DOHH2 (cell line): ENCODE results near the gene ANKRD1.
A peak's percentile ranks its signal among the peaks of the same experiment; 100 is the strongest.
"Not testable (repeated sequence)": the region's sequence is repeated elsewhere in the genome, so short reads cannot be mapped to it uniquely, and the experiment has no call there.

Source experiments
- H3F3A ChIP-seq: fragments of 200-600 bp; sonication (generic), shearing (Covaris generic); 2 replicates; pipeline ENCODE4 v1.6.0; 2016; ENCODE audit warnings: antibody characterized with exemption, mild to moderate bottlenecking; ENCODE audit not compliant: control insufficient read depth, insufficient read depth
- H3K27ac ChIP-seq: fragments of 200-600 bp; sonication (generic); 2 replicates; pipeline ENCODE4 v1.5.1; 2014; ENCODE audit warnings: low read depth, mild to moderate bottlenecking, low read length, moderate library complexity
- H3K27me3 ChIP-seq: fragments of 200-600 bp; sonication (generic); 2 replicates; pipeline ENCODE4 v1.6.1; 2014; ENCODE audit warnings: mild to moderate bottlenecking, low read length, mixed read lengths; ENCODE audit not compliant: control insufficient read depth
- H3K36me3 ChIP-seq: fragments of 200-600 bp; sonication (generic); 2 replicates; pipeline ENCODE4 v1.6.1; 2014; ENCODE audit warnings: mild to moderate bottlenecking, low read length, moderate library complexity, mixed read lengths; ENCODE audit not compliant: control insufficient read depth
- H3K4me1 ChIP-seq: fragments of 200-600 bp; sonication (generic); 2 replicates; pipeline ENCODE4 v1.6.1; 2014; ENCODE audit warnings: mild to moderate bottlenecking, low read length, mixed read lengths; ENCODE audit not compliant: control insufficient read depth
- H3K4me2 ChIP-seq: fragments of 200-600 bp; sonication (generic); 2 replicates; pipeline ENCODE4 v1.6.0; 2014; ENCODE audit warnings: mild to moderate bottlenecking, low read length, moderate library complexity
- H3K4me3 ChIP-seq: fragments of 200-600 bp; sonication (generic); 2 replicates; pipeline ENCODE4 v1.5.1; 2014; ENCODE audit warnings: mild to moderate bottlenecking, low read length, mixed read lengths
- H3K79me2 ChIP-seq: fragments of 200-600 bp; sonication (generic); 2 replicates; pipeline ENCODE4 v1.6.1; 2014; ENCODE audit warnings: mild to moderate bottlenecking, low read length, mixed read lengths; ENCODE audit not compliant: control insufficient read depth
- H3K9me2 ChIP-seq: fragments of 200-600 bp; sonication (generic); replicated peaks from 2 replicates; pipeline ENCODE4 v1.6.1; 2014; ENCODE audit warnings: mild to moderate bottlenecking, low read length, mixed read lengths; ENCODE audit not compliant: control insufficient read depth
- H3K9me3 ChIP-seq: fragments of 200-600 bp; sonication (generic); 2 replicates; pipeline ENCODE4 v1.6.1; 2014; ENCODE audit warnings: antibody characterized with exemption, low read length, mixed read lengths; ENCODE audit not compliant: control insufficient read depth, insufficient read depth
- H4K20me1 ChIP-seq: fragments of 200-600 bp; sonication (generic); 2 replicates; pipeline ENCODE4 v1.6.0; 2014; ENCODE audit warnings: low read depth, mild to moderate bottlenecking, antibody characterized with exemption, low read length, moderate library complexity; ENCODE audit not compliant: control insufficient read depth, insufficient read depth
- EZH2phosphoT487 ChIP-seq: fragments of 200-600 bp; sonication (generic); IDR thresholded peaks from 2 replicates; pipeline ENCODE4 v1.6.1; 2017; ENCODE audit warnings: borderline replicate concordance, mild to moderate bottlenecking, antibody characterized with exemption, low read length, moderate library complexity, mixed read lengths
- TF ChIP-seq, protein P1 (sequence below): fragments of 200-600 bp; sonication (generic); IDR thresholded peaks from one replicate; pipeline ENCODE4 v1.5.1; 2014; ENCODE audit warnings: antibody characterized with exemption, mild to moderate bottlenecking, low read depth, low read length; ENCODE audit not compliant: poor library complexity, severe bottlenecking

ANKRD1 gene

DNA sequence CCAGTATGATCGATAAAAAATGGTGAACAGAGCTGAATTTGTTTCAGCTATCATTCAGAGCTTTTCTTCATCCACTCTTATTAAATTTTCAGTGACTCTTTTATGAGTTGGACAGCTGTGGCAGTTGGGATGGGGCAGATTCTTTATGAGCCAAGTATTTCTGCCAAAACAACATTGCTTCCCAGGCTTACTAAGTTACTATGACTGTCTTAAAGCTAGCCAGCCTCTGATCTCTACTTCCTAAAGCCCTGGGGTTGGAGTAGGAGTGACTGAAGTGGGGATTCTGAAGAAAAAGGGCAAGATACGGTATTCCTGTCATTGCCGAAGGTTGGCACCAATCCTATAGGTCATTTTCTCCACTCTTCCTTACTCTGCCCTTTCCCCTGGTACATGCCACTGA lies 36.5 kb downstream of the ANKRD1 start:
- Histone ChIP-seq H3K9me2 (no peaks in the 10 kb centered on the region), H3K4me3 (no peak overlapping the region), H3K4me1 (no peaks in the 10 kb centered on the region), H3K79me2 (no peaks in the 10 kb centered on the region), H3F3A (peaks cover 3% of the 10 kb centered on the region; the same call in 1 of the 2 replicates), H3K27me3 (no peaks in the 10 kb centered on the region), H3K36me3 (peaks cover 81% of the 10 kb centered on the region), H4K20me1 (no peaks in the 10 kb centered on the region), H3K27ac (no peak overlapping the region), H3K4me2 (no peak overlapping the region), H3K9me3 (no peaks in the 10 kb centered on the region)
- TF ChIP-seq EZH2phosphoT487 = no peak

DNA sequence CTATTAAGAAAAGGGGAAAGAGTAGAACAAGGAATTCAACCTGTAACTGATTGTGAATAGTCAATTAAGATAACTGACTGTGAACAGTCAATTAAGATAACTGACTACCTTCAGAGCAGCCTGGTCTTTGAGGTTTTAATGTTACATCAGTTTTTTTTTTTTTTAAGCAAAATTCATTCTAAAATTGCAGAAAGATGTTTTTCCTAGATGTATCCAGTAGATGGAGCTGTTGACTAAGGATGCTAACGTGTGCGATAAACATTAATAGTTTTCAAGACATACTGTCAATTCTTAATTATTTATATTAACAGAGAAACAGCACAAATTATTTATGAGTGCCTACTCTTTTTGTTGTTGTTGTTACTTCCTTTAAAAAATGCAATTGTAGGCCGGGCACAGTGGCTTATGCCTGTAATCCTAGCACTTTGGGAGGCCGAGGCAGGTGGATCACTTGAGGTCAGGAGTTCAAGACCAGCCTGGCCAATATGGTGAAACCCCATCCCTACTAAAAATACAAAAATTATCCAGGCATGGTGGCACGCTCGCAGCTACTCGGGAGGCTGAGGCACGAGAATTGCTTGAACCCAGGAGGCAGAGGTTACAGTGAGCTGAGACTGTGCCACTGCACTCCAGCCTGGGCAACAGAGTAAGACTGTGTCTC lies 40.7 kb downstream of the ANKRD1 start:
- not testable (repeated sequence) for H3K4me3 ChIP-seq, H4K20me1 ChIP-seq, H3K27ac ChIP-seq, H3K9me2 ChIP-seq, H3K4me1 ChIP-seq, H3F3A ChIP-seq, H3K79me2 ChIP-seq, H3K9me3 ChIP-seq, H3K27me3 ChIP-seq, H3K4me2 ChIP-seq
- TF ChIP-seq, protein P1, sequence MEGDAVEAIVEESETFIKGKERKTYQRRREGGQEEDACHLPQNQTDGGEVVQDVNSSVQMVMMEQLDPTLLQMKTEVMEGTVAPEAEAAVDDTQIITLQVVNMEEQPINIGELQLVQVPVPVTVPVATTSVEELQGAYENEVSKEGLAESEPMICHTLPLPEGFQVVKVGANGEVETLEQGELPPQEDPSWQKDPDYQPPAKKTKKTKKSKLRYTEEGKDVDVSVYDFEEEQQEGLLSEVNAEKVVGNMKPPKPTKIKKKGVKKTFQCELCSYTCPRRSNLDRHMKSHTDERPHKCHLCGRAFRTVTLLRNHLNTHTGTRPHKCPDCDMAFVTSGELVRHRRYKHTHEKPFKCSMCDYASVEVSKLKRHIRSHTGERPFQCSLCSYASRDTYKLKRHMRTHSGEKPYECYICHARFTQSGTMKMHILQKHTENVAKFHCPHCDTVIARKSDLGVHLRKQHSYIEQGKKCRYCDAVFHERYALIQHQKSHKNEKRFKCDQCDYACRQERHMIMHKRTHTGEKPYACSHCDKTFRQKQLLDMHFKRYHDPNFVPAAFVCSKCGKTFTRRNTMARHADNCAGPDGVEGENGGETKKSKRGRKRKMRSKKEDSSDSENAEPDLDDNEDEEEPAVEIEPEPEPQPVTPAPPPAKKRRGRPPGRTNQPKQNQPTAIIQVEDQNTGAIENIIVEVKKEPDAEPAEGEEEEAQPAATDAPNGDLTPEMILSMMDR = peak; percentile 66
- H3K36me3 ChIP-seq = peaks cover 83% of the 10 kb centered on the region

DNA sequence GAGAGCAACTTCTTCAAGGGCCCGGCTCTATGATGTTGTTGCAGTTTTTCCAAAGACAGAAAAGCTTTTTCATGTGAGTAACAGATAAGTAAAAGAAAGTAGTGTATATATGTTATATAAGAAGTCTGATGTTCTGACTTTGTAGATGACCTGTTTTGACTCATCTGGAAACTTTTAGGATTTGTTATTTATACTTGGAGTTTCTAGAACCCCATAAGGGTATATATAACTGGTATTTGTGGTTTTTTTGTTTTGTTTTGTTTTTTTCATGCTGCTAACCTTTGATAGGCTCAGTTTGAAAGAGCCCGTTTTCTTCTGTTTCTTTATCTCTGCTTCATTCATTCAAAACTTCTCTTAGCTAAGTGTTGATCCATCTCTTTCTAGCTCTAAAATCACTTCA lies 41.8 kb downstream of the ANKRD1 start:
- peaks cover 11% of the 10 kb centered on the region for H3K79me2 ChIP-seq
- H3K27ac ChIP-seq = no peak overlapping the region
- peaks cover 5% of the 10 kb centered on the region for H3K4me1 ChIP-seq
- peaks cover 73% of the 10 kb centered on the region for H3K36me3 ChIP-seq
- H3F3A ChIP-seq = peaks cover 10% of the 10 kb centered on the region; the same call in 1 of the 2 replicates
- H4K20me1 ChIP-seq = no peaks in the 10 kb centered on the region
- H3K4me2 ChIP-seq = no peak overlapping the region
- no peaks in the 10 kb centered on the region for H3K27me3 ChIP-seq
- H3K9me2 ChIP-seq = no peaks in the 10 kb centered on the region
- no peak overlapping the region for H3K4me3 ChIP-seq
- no peak for TF ChIP-seq EZH2phosphoT487
- TF ChIP-seq, protein P1 = no peak
- H3K9me3 ChIP-seq = no peaks in the 10 kb centered on the region

DNA sequence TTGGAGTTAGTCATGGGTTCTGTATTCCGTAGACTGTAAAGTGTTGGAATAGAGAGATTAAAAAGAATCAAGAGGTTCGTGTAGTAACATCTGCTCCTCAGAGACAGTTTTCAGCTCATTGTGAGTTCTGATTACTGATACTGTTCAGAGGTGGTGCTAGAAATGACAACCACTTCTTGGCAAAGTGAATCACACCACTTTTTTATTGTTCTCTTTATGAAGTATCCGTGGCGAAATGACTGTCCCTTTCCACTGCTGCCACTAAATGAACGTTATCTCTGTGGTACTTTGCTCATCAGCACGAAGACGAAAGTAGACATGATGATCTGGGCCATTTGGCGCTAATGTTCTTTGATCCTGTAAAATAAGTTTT lies 48.3 kb downstream of the ANKRD1 start:
- H3K9me3 ChIP-seq = peaks cover 13% of the 10 kb centered on the region
- peaks cover 27% of the 10 kb centered on the region for H3K36me3 ChIP-seq
- H3K9me2 ChIP-seq = no peaks in the 10 kb centered on the region
- no peaks in the 10 kb centered on the region for H3K27me3 ChIP-seq
- H3K4me1 ChIP-seq = peaks cover 32% of the 10 kb centered on the region
- H3K4me3 ChIP-seq = peak overlapping the region; percentile 95
- H3F3A ChIP-seq = no peaks in the 10 kb centered on the region
- no peaks in the 10 kb centered on the region for H4K20me1 ChIP-seq
- TF ChIP-seq EZH2phosphoT487 = no peak
- TF ChIP-seq, protein P1 = no peak
- peak overlapping the region; percentile 95 for H3K4me2 ChIP-seq
- H3K27ac ChIP-seq = no peak overlapping the region
- peaks cover 36% of the 10 kb centered on the region for H3K79me2 ChIP-seq
